Camera-type eye (tissue), 1 donor: ENCODE measurements around the gene NUBP2. TPM values are rescaled to one million over a fixed set of nuclear protein-coding genes. Genes with fewer than 3 reads are reported as not detected.

Source experiments
- total RNA-seq: library from RNA; depleted of rRNA; stranded (reverse); fragments of >200 nt; gene quantifications from one replicate; pipeline ENCODE4 v1.2.3, GENCODE V29; 2014

The NUBP2 gene
- total RNA-seq = 56.1 TPM

DNA sequence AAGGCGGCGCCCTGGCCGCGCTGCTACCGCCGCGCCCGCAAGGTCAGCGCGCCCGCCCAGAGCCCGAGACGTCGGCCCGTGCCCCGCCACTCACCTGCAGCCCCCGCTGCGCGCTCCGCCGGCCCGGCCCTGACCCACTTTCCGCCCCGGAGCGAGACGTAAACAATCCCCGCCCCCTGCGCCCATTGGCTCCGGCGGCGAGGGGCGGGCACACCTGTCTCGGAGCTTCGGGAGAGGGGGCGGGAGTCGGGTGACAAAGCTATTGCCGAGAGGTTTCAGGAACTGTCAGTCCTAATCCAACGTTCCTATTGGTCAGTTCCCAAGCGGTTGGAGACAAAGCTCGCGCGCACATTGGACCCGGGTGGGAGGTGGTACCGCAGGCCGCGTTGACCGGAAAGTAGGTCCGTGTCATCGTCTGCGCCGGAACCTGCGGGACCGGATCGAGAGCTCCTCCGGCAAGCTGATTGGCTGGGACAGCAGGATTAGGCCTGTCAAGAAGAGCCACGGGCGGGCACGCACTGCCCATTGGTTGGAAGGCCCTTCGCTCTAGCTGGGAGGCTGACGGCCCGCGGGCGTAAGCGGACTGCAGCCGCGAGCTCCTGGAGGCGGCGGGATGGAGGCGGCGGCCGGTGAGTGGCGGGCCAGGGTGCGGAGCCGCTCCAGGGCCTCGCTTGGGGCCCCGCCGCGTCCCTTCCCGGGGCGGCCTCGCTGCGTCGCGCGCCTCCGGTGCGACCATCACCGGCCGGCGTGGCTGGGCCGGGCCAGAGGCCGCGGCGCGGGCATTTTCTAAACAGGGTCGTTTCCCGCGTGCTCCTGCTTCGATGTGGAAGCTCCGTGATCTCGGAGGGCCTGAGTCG lies at the start of gene NUBP2, which contains the start of gene SPSB3:
Gene NUBP2 (plus strand): TSS at position 553 of the 857 bp plus-strand sequence. CDS start 61 bp downstream, at position 614.
Gene SPSB3 (minus strand): TSS at position 164 of the 857 bp plus-strand sequence. CDS start 1,088 bp downstream, outside the sequence.

GRCh38 chr16:1771188-1771863 lies 11.4 kb upstream of the NUBP2 start, which contains the start of gene NME3:
Gene NME3, minus strand, starts transcription at chr16:1771543. Its CDS starts 9 bp downstream, at chr16:1771534.

DNA sequence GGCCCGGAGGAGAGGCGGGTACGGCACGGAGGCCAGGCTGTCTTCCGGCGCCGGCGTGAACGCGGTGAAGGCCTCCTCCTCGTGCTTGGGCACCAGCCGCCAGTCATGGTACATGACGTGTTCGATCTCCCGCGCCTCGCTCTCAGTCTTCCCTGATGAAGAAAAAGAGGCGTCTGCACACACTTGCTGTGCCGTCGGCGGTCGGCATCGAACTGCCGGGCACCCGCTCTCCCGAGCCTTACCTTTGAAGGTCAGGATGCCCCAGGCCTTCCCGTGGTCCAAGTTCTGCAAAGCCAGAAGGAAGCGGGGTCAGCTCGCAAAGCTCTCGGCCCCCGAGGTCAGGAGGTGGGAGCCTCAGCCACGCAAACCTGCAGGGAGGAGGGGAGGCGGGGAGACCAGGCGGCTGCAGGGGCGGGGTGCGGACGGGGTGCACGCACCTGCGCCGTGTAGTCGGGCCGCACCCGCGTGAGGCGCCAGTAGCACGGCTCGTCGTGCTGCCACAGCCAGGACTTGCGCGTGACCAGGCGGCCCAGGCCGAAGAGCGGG lies 10.3 kb upstream of the NUBP2 start, which contains the start of gene EME2:
Gene EME2 (plus strand): TSS at position 449 of the 546 bp plus-strand sequence. CDS start 418 bp downstream, outside the sequence.

DNA sequence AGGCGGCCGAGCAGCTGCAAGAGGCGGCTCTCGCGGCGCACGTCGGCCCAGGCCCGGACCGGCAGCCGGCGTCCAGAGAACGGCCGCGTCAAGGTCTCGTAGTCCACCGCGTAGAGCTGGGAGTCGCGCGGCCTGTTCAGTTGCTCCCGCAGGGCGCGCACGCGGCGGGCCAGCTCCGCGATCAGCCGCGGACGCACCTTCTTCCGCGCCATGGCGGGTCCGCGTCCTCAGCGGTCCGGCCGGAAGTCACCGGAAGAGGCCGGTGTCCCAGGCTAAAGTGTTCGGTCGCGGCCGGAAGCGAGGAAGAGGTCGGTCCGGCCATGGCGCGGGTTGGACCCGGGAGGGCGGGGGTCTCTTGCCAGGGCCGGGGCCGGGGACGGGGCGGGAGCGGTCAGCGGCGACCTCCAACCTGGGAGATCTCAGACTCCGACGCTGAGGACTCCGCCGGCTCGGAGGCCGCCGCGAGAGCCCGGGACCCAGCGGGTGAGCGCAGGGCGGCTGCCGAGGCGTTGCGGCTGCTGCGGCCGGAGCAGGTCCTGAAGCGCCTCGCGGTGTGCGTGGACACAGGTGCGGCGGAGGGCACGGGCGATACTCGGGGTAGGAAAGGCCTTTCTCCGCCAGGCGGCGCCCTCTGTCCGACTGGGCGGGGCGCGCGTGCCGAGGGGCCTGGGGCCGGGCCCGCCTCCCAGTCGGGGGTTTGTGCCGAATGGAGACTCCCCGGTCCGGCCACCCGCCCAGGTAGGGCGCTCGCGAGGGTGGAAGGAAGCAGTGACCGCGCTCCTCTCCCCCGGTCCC lies 9.7 kb upstream of the NUBP2 start, which contains the start of gene MRPS34:
Gene MRPS34 (minus strand): TSS at position 227 of the 795 bp plus-strand sequence. CDS start 15 bp downstream, at position 212.

DNA sequence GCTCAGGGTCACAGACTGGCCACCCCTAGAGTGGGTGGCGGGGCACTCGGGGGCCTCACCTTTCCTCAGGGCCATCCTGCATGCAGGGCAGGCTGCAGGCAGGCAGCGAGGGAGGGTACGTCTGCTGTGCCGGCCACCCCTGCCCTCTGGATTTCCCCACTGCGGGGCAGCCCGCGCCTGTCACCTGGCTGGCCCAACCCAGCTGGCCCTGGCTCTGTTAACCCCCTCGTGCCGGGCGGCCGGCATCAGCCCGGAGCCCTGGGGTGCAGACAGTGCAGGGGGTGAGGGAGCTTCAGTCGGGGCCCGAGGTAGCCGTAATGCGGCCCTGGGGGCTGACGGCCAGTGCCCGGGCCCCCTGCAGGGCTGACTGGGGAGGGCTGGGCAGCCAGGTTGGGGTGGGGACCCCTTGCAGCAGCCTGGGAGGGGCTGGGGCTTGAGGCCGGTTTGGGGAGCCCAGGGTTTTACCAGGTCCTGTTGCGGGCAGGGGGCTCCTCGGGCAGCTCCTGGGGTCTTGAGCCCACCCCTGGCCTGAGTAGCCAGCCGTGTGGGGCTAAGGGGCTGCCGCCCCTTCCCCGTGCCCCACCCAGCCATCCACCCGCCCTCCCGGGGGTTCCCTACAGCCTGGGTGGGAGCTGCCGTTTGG lies 10.9 kb downstream of the NUBP2 start, which contains the start of gene IGFALS:
Gene IGFALS (minus strand): TSS at position 128 of the 643 bp plus-strand sequence. CDS start 53 bp downstream, at position 75.

DNA sequence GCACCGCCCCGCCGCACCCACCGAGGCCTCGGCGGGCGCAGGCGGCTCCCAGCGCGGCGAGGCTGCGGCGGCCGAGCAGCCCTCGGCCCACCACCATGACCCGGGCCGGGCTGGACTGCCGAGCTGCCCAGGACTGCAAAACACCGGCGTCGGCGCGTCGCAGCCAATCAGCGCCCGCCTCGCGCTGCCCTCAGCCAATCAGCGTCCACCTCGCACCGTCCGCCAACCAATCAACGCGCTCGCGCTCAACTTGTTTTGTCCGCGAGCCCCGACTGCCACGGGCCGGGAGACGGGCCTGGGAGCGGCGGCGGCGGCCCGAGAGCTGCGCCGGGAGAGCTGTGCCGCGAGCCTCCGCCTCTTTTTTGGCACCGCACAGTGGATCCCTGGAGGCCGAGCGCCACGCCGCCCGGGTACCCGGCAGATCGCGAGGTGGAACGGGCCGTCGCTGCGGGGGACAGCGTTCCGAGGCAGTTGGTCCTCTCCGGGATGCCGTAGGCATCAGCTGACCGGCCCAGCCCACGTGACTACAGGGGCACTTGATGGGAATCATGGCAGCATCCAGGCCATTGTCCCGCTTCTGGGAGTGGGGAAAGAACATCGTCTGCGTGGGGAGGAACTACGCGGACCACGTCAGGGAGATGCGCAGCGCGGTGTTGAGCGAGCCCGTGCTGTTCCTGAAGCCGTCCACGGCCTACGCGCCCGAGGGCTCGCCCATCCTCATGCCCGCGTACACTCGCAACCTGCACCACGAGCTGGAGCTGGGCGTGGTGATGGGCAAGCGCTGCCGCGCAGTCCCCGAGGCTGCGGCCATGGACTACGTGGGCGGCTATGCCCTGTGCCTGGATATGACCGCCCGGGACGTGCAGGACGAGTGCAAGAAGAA lies 44.2 kb downstream of the NUBP2 start, which contains the start of the genes FAHD1 and HAGH:
Gene FAHD1 (plus strand): TSS at position 516 of the 883 bp plus-strand sequence. CDS start 33 bp downstream, at position 549.
Gene HAGH (minus strand): TSS at position 135 of the 883 bp plus-strand sequence. CDS start 38 bp downstream, at position 97.

Other genes with a start within 250 kb of the NUBP2 start
- gene TMEM204, start 249.3 kb upstream of the NUBP2 start, total RNA-seq = 9.6 TPM
- gene IFT140, start 170.9 kb upstream of the NUBP2 start, total RNA-seq = 73.1 TPM
- gene CRAMP1, start 170.6 kb upstream of the NUBP2 start, total RNA-seq = 17.8 TPM
- 35.5 TPM for gene JPT2, start 104.7 kb upstream of the NUBP2 start, total RNA-seq
- 107 TPM for gene MAPK8IP3, start 76.8 kb upstream of the NUBP2 start, total RNA-seq
- 52.0 TPM for gene NME3, start 11.4 kb upstream of the NUBP2 start, total RNA-seq
- 16.1 TPM for gene EME2, start 10.2 kb upstream of the NUBP2 start, total RNA-seq
- 48.4 TPM for gene MRPS34, start 9.8 kb upstream of the NUBP2 start, total RNA-seq
- 93.1 TPM for gene SPSB3, start 389 bp upstream of the NUBP2 start, total RNA-seq
- gene IGFALS, start 10.7 kb downstream of the NUBP2 start, total RNA-seq = 0.55 TPM
- gene HAGH, start 43.9 kb downstream of the NUBP2 start, total RNA-seq = 55.9 TPM
- gene FAHD1, start 44.2 kb downstream of the NUBP2 start, total RNA-seq = 35.6 TPM
- 0.60 TPM for gene MEIOB, start 89.2 kb downstream of the NUBP2 start, total RNA-seq
- 0.38 TPM for gene HS3ST6, start 135.5 kb downstream of the NUBP2 start, total RNA-seq
- gene MSRB1, start 160.2 kb downstream of the NUBP2 start, total RNA-seq = 5.7 TPM
- gene RPL3L, start 171.7 kb downstream of the NUBP2 start, total RNA-seq = 6.3 TPM
- 71.7 TPM for gene NDUFB10, start 176.6 kb downstream of the NUBP2 start, total RNA-seq
- gene RPS2, start 181.9 kb downstream of the NUBP2 start, total RNA-seq = 801 TPM
- gene RNF151, start 183.9 kb downstream of the NUBP2 start, total RNA-seq = not detected
- gene TBL3, start 189.1 kb downstream of the NUBP2 start, total RNA-seq = 32.0 TPM
- gene NOXO1, start 198.5 kb downstream of the NUBP2 start, total RNA-seq = 0.55 TPM
- 14.7 TPM for gene GFER, start 201.2 kb downstream of the NUBP2 start, total RNA-seq
- gene SYNGR3, start 207.0 kb downstream of the NUBP2 start, total RNA-seq = 6.5 TPM
- 20.3 TPM for gene ZNF598, start 226.9 kb downstream of the NUBP2 start, total RNA-seq
- 2.0 TPM for gene NPW, start 236.8 kb downstream of the NUBP2 start, total RNA-seq
- gene NHERF2, start 243.9 kb downstream of the NUBP2 start, total RNA-seq = 36.8 TPM